Astrocyte of the spinal cord (primary cell): ENCODE data around the gene OR6B1.

Experiments used
- DNase-seq: peaks from one replicate; pipeline ENCODE4 v3.0.0; 2011; ENCODE audit warnings: low read depth, low spot score
- H3K4me3 ChIP-seq: 2 replicates; pipeline ENCODE4 v1.5.1; 2011; ENCODE audit warnings: low read depth, mild to moderate bottlenecking, low read length, moderate library complexity
- in situ Hi-C: cut with HindIII; loops from 2 replicates; pipeline ENCODE4 v1.10.0; 2017; ENCODE audit warnings: low sequenced_read_pairs
- TF ChIP-seq, protein P1 (sequence below): IDR thresholded peaks from 2 replicates; pipeline ENCODE4 v1.5.1; 2012; ENCODE audit warnings: low read depth, mild to moderate bottlenecking, low read length, inconsistent platforms

Gene OR6B1

DNA sequence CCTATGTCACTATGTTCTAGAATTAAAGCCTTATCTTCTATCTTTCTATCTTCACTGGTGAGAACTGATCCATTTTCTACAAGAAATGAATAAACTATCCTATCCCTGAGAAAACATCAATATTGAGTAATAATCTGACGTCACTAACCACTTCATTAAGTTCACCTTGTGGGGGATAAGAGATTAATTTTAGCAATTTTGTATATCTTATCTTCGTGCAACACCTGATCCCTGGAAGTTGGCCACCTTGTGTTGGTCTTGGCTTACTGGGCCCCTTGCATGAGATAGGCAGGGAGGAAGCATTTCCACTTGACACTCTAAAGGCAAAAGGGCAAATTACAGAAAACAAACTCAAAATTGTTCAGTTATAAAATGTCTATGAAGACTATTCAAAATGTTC lies 20.1 kb upstream of the OR6B1 start:
- TF ChIP-seq, protein P1, sequence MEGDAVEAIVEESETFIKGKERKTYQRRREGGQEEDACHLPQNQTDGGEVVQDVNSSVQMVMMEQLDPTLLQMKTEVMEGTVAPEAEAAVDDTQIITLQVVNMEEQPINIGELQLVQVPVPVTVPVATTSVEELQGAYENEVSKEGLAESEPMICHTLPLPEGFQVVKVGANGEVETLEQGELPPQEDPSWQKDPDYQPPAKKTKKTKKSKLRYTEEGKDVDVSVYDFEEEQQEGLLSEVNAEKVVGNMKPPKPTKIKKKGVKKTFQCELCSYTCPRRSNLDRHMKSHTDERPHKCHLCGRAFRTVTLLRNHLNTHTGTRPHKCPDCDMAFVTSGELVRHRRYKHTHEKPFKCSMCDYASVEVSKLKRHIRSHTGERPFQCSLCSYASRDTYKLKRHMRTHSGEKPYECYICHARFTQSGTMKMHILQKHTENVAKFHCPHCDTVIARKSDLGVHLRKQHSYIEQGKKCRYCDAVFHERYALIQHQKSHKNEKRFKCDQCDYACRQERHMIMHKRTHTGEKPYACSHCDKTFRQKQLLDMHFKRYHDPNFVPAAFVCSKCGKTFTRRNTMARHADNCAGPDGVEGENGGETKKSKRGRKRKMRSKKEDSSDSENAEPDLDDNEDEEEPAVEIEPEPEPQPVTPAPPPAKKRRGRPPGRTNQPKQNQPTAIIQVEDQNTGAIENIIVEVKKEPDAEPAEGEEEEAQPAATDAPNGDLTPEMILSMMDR = no peak
- no peak for DNase-seq
- in situ Hi-C loops = no loop called here
- H3K4me3 ChIP-seq = no peak overlapping the region

- TF ChIP-seq, protein P1 = no peak
- in situ Hi-C loops = no loop called here
- H3K4me3 ChIP-seq = no peak overlapping the region
- no peak for DNase-seq
These were observed 19.2 kb upstream of the OR6B1 start for GRCh38 chr7:143980746-143981510.

- in situ Hi-C loops = no loop called here
- no peak overlapping the region for H3K4me3 ChIP-seq
- TF ChIP-seq, protein P1 = no peak
- no peak for DNase-seq
These were observed 16.2 kb upstream of the OR6B1 start for GRCh38 chr7:143983960-143984359.

DNA sequence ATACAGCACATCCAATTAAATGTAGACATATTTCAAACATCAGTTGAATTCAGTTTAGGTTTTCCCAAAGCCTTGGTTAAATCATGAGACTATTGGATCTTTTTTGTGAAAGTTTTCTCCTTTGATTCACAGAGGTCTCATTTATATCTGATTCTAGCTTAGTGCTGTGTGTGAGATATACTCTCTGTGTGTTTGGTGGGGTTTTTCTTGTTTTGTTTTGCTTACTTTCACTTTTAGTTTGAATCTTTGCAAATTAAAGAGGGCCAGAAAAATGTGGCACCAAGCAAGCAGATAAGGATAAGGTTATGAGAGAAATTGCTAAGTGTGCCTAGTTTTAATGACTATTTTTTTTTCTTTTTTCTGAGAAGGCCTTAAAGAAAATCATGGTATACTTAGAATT lies 12.6 kb upstream of the OR6B1 start:
- TF ChIP-seq, protein P1 = no peak
- no peak for DNase-seq
- in situ Hi-C loops = no loop called here
- H3K4me3 ChIP-seq = no peak overlapping the region

GRCh38 chr7:143988976-143989745 lies 11.0 kb upstream of the OR6B1 start:
- TF ChIP-seq, protein P1 = no peak
- no peak overlapping the region for H3K4me3 ChIP-seq
- in situ Hi-C loops = no loop called here
- DNase-seq = peak; percentile 47

DNA sequence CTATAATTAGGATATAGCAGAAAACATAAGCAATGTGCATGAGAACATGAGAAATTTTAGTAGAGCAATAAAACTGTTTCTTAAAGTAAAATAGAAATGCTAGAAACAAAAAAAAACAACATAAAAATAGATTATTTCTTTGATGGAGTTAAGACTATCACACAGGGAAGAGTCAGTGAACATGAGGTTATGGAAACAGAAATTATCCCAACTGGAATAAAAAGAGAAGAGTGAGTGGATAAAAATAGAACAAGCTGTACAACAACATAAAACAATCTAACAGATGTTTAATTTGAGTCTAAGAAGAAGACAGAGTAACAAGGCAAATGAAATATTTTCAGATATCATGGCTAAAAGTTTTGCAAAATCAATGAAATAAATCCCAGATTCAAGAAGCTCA lies 7.5 kb upstream of the OR6B1 start:
- in situ Hi-C loops = no loop called here
- H3K4me3 ChIP-seq = no peak overlapping the region
- TF ChIP-seq, protein P1 = no peak
- DNase-seq = no peak
